BLaER1 treated with 17β-estradiol and CSF1 and Interleukin-3, amounts not matched to agents 10 nM and 100 nM (cell line): ENCODE data around the gene NUDT1.

ENCODE experiments used
- H3K27ac ChIP-seq, 11 experiments: shearing (Covaris generic); formaldehyde crosslinking; 2 replicates each; pipeline ENCODE4 v1.8.1; 2022
- H3K27me3 ChIP-seq, 11 experiments: shearing (Covaris generic); formaldehyde crosslinking; 2 replicates each; pipeline ENCODE4 v1.8.1; 2022
- H3K36me3 ChIP-seq, 11 experiments: shearing (Covaris generic); formaldehyde crosslinking; 2 replicates each; pipeline ENCODE4 v1.8.1; 2022
- H3K4me1 ChIP-seq, 10 experiments: shearing (Covaris generic); formaldehyde crosslinking; 2 replicates each; pipeline ENCODE4 v1.8.1; 2022
- H3K4me2 ChIP-seq, 11 experiments: shearing (Covaris generic); formaldehyde crosslinking; 2 replicates each; pipeline ENCODE4 v1.8.1; 2022
- H3K4me3 ChIP-seq, 10 experiments: shearing (Covaris generic); formaldehyde crosslinking; 2 replicates each; pipeline ENCODE4 v1.8.1; 2022
- H3K9ac ChIP-seq, 11 experiments: shearing (Covaris generic); formaldehyde crosslinking; 2 replicates each; pipeline ENCODE4 v1.8.1; 2022
- H3K9me3 ChIP-seq, 11 experiments: shearing (Covaris generic); formaldehyde crosslinking; replicated peaks in 1 of 11; 2 replicates each; pipeline ENCODE4 v1.8.1; 2022
- H4K20me1 ChIP-seq, 11 experiments: shearing (Covaris generic); formaldehyde crosslinking; 2 replicates each; pipeline ENCODE4 v1.8.1; 2022
- Cebpa-rat ChIP-seq, 11 experiments: shearing (Covaris generic); IDR thresholded peaks; 2 replicates each; pipeline ENCODE4 v1.8.1; 2022

NUDT1 gene

GRCh38 chr7:2251841-2252771 is 10.1 kb downstream of the NUDT1 start:
- peak overlapping the region in 1 of 10 experiments; percentile 40; a peak in 1 of 20 replicates for H3K4me3 ChIP-seq
- peak overlapping the region; percentile 46 to 84 (median 66) for H3K4me2 ChIP-seq
- no peaks in the 10 kb centered on the region for H3K9me3 ChIP-seq
- peak overlapping the region in 6 of 11 experiments; percentile 32 to 64 (median 50); a peak in 9 of 22 replicates for H3K27ac ChIP-seq
- peaks cover 48 to 66% (median 55%) of the 10 kb centered on the region in 11 experiments for H3K36me3 ChIP-seq
- no peak for TF ChIP-seq Cebpa-rat (IDR thresholded peaks at IDR 0.05)
- H3K4me1 ChIP-seq: peaks cover 65 to 81% (median 73%) of the 10 kb centered on the region in 10 experiments
- peaks cover 10 to 79% (median 36%) of the 10 kb centered on the region in 11 experiments; a peak in 17 of 22 replicates for H4K20me1 ChIP-seq
- H3K27me3 ChIP-seq: no peaks in the 10 kb centered on the region
- peak overlapping the region in 8 of 11 experiments; percentile 2 to 54 (median 34); a peak in 10 of 22 replicates for H3K9ac ChIP-seq

GRCh38 chr7:2253021-2253420 is 11.0 kb downstream of the NUDT1 start:
- H3K4me1 ChIP-seq: peaks cover 60 to 81% (median 69%) of the 10 kb centered on the region in 10 experiments
- no peaks in the 10 kb centered on the region for H3K9me3 ChIP-seq
- H3K27ac ChIP-seq: peak overlapping the region in 1 of 11 experiments; percentile 9; a peak in 1 of 22 replicates
- H3K36me3 ChIP-seq: peaks cover 53 to 75% (median 62%) of the 10 kb centered on the region in 11 experiments
- no peak overlapping the region for H3K4me3 ChIP-seq
- H3K4me2 ChIP-seq: peak overlapping the region; percentile 3 to 55 (median 31); a peak in 15 of 22 replicates
- no peak overlapping the region; a peak in 1 of 22 replicates for H3K9ac ChIP-seq
- peaks cover 10 to 79% (median 34%) of the 10 kb centered on the region in 11 experiments; a peak in 17 of 22 replicates for H4K20me1 ChIP-seq
- H3K27me3 ChIP-seq: no peaks in the 10 kb centered on the region
- TF ChIP-seq Cebpa-rat (IDR thresholded peaks at IDR 0.05): no peak

- Histone ChIP-seq H3K27me3 (peaks cover 0 to 2% (median 0%) of the 10 kb centered on the region in 11 experiments; a peak in 2 of 22 replicates), H4K20me1 (peaks cover 12 to 82% (median 34%) of the 10 kb centered on the region in 11 experiments; a peak in 19 of 22 replicates), H3K4me1 (peaks cover 60 to 81% (median 69%) of the 10 kb centered on the region in 10 experiments), H3K9ac (peak overlapping the region in 1 of 11 experiments; percentile 25; a peak in 2 of 22 replicates), H3K4me3 (no peak overlapping the region), H3K36me3 (peaks cover 53 to 82% (median 66%) of the 10 kb centered on the region in 11 experiments), H3K4me2 (peak overlapping the region; percentile 3 to 55 (median 31); a peak in 15 of 22 replicates), H3K9me3 (no peaks in the 10 kb centered on the region), H3K27ac (peak overlapping the region in 1 of 11 experiments; percentile 9; a peak in 1 of 22 replicates)
- TF ChIP-seq Cebpa-rat (IDR thresholded peaks at IDR 0.05): no peak
Measured at GRCh38 chr7:2253525-2254244, 11.7 kb downstream of the NUDT1 start.

GRCh38 chr7:2254429-2255144 is 12.6 kb downstream of the NUDT1 start:
- Histone ChIP-seq H3K36me3 (peaks cover 53 to 91% (median 67%) of the 10 kb centered on the region in 11 experiments), H3K27ac (no peak overlapping the region)

GRCh38 chr7:2255145-2256139 is 13.4 kb downstream of the NUDT1 start:
- Histone ChIP-seq H3K27ac (no peak overlapping the region), H3K4me1 (peaks cover 59 to 81% (median 65%) of the 10 kb centered on the region in 10 experiments), H3K9me3 (no peaks in the 10 kb centered on the region), H3K4me2 (no peak overlapping the region), H3K36me3 (peaks cover 53 to 92% (median 60%) of the 10 kb centered on the region in 11 experiments), H3K9ac (no peak overlapping the region), H4K20me1 (peaks cover 8 to 87% (median 38%) of the 10 kb centered on the region in 11 experiments; a peak in 17 of 22 replicates), H3K4me3 (no peak overlapping the region), H3K27me3 (peaks cover 0 to 13% (median 0%) of the 10 kb centered on the region in 11 experiments; a peak in 5 of 22 replicates)
- TF ChIP-seq Cebpa-rat (IDR thresholded peaks at IDR 0.05): no peak

More at GRCh38 chr7:2254429-2255144, 12.6 kb downstream of the NUDT1 start:
- H3K9me3 ChIP-seq: no peaks in the 10 kb centered on the region
- no peak overlapping the region for H3K4me3 ChIP-seq
- peaks cover 60 to 81% (median 69%) of the 10 kb centered on the region in 10 experiments for H3K4me1 ChIP-seq
- peaks cover 13 to 83% (median 39%) of the 10 kb centered on the region in 11 experiments; a peak in 19 of 22 replicates for H4K20me1 ChIP-seq
- H3K27me3 ChIP-seq: peaks cover 0 to 11% (median 0%) of the 10 kb centered on the region in 11 experiments; a peak in 5 of 22 replicates
- H3K4me2 ChIP-seq: peak overlapping the region in 1 of 11 experiments; percentile 15; a peak in 1 of 22 replicates
- H3K9ac ChIP-seq: 0 out of 22 replicates have a peak overlapping the region, but pooled peaks of 1 of the 11 experiments have one; percentile 25
- no peak for TF ChIP-seq Cebpa-rat (IDR thresholded peaks at IDR 0.05)

- peaks cover 44 to 89% (median 51%) of the 10 kb centered on the region in 11 experiments for H3K36me3 ChIP-seq
- H4K20me1 ChIP-seq: peaks cover 8 to 96% (median 38%) of the 10 kb centered on the region in 11 experiments; a peak in 17 of 22 replicates
- no peak overlapping the region for H3K4me2 ChIP-seq
Measured at GRCh38 chr7:2256306-2257045, 14.4 kb downstream of the NUDT1 start.

More at GRCh38 chr7:2256306-2257045, 14.4 kb downstream of the NUDT1 start:
- Histone ChIP-seq H3K4me3 (no peak overlapping the region), H3K27me3 (peaks cover 0 to 13% (median 0%) of the 10 kb centered on the region in 11 experiments; a peak in 5 of 22 replicates), H3K9ac (no peak overlapping the region), H3K9me3 (no peaks in the 10 kb centered on the region), H3K4me1 (peaks cover 59 to 82% (median 68%) of the 10 kb centered on the region in 10 experiments), H3K27ac (no peak overlapping the region)
- no peak for TF ChIP-seq Cebpa-rat (IDR thresholded peaks at IDR 0.05)
